RWPE1 (cell line): ENCODE measurements around the gene BRSK1.

ENCODE experiments used
- CTCF ChIA-PET: fragments of 350-600 bp; sonication (Branson Sonifier 250); formaldehyde crosslinking; extraction: SDS; loops from one replicate; lab custom pipeline; 2021; lab: Yijun Ruan, JAX
- POLR2A ChIA-PET: fragments of 400-600 bp; formaldehyde crosslinking; extraction: SDS; loops from one replicate; lab custom pipeline; 2020; ENCODE audit warnings: antibody characterized with exemption; ENCODE audit not compliant: low non-redundant PET; lab: Yijun Ruan, JAX
- DNase-seq: peaks from one replicate; pipeline ENCODE4 v3.0.0; 2012; ENCODE audit warnings: low spot score
- H3K27ac ChIP-seq: fragments of 450-650 bp; 2 replicates; pipeline ENCODE4 v1.5.1; 2017
- CTCF ChIP-seq: fragments of 450-650 bp; conservative IDR thresholded peaks from 2 replicates; pipeline ENCODE4 v1.5.1; 2017; ENCODE audit warnings: low read depth, mild to moderate bottlenecking

The BRSK1 gene

GRCh38 chr19:55262359-55262758, 21.4 kb upstream of the BRSK1 start:
- ChIA-PET POLR2A (no interaction called here), CTCF (no interaction called here)
- peak overlapping the region; percentile 14; the same call in 1 of the 2 replicates for H3K27ac ChIP-seq
- TF ChIP-seq CTCF: no peak
- no peak for DNase-seq

GRCh38 chr19:55264531-55264930, 19.3 kb upstream of the BRSK1 start:
- H3K27ac ChIP-seq: no peak overlapping the region
- CTCF ChIA-PET: no interaction called here
- no peak for TF ChIP-seq CTCF
- no peak for DNase-seq
- POLR2A ChIA-PET: no interaction called here

GRCh38 chr19:55265173-55265572, 18.6 kb upstream of the BRSK1 start:
- ChIA-PET CTCF (no interaction called here), POLR2A (no interaction called here)
- no peak for TF ChIP-seq CTCF
- no peak for DNase-seq
- no peak overlapping the region for H3K27ac ChIP-seq

- DNase-seq: no peak
- ChIA-PET POLR2A (no interaction called here), CTCF (no interaction called here)
- H3K27ac ChIP-seq: no peak overlapping the region
- no peak for TF ChIP-seq CTCF
Measured at GRCh38 chr19:55265723-55266386, 17.9 kb upstream of the BRSK1 start.

GRCh38 chr19:55266404-55266803, 17.4 kb upstream of the BRSK1 start:
- TF ChIP-seq CTCF: no peak
- CTCF ChIA-PET: no interaction called here
- no peak overlapping the region for H3K27ac ChIP-seq
- POLR2A ChIA-PET: no interaction called here
- no peak for DNase-seq

GRCh38 chr19:55266840-55267239, 17.0 kb upstream of the BRSK1 start:
- POLR2A ChIA-PET: no interaction called here
- H3K27ac ChIP-seq: no peak overlapping the region
- no peak for TF ChIP-seq CTCF
- DNase-seq: no peak
- CTCF ChIA-PET: no interaction called here
